Common myeloid progenitor, CD34-positive (primary cell): ENCODE results near the gene LCN10.
"Not testable (repeated sequence)": the region's sequence is repeated elsewhere in the genome, so short reads cannot be mapped to it uniquely, and the experiment has no call there.

Experiments used
- CTCF ChIA-PET: fragments of 350-600 bp; sonication (Branson Sonifier 250); formaldehyde crosslinking; loops from one replicate; lab custom pipeline; 2021; ENCODE audit warnings: antibody characterized with exemption; lab: Charles Lee
- POLR2A ChIA-PET: fragments of 350-600 bp; sonication (Branson Sonifier 250); formaldehyde crosslinking; loops from one replicate; lab custom pipeline; 2021; ENCODE audit warnings: antibody characterized with exemption; lab: Charles Lee
- DNase-seq, 3 donors: peaks; one replicate each; pipeline versions ENCODE4 v3.0.0 to v3.0.0-alpha.2; 2013
- H3K27ac ChIP-seq, 2 experiments: 1 replicate in 1 of 2; 2 replicates in 1 of 2; pipeline ENCODE4 v1.7.0; 2013; ENCODE audit warnings: inconsistent platforms in 2 of 2, low read length in 2 of 2, mild to moderate bottlenecking in 2 of 2, low read depth in 1 of 2, moderate library complexity in 1 of 2; ENCODE audit not compliant: severe bottlenecking in 2 of 2, insufficient read depth in 1 of 2, poor library complexity in 1 of 2
- H3K27me3 ChIP-seq, 5 experiments: replicated peaks in 2 of 5; 1 replicate in 3 of 5; 2 replicates in 2 of 5; pipeline versions ENCODE4 v1.6.1 to v1.7.0; 2013; ENCODE audit warnings: low read length in 4 of 5, mild to moderate bottlenecking in 2 of 5, moderate library complexity in 2 of 5, inconsistent platforms in 1 of 5; ENCODE audit not compliant: insufficient read depth in 5 of 5, control insufficient read depth in 4 of 5
- H3K36me3 ChIP-seq, 4 experiments: 1 replicate in 2 of 4; 2 replicates in 2 of 4; pipeline versions ENCODE4 v1.6.1 to v1.7.0; 2013; ENCODE audit warnings: low read length in 3 of 4, control low read depth in 1 of 4, mild to moderate bottlenecking in 1 of 4; ENCODE audit not compliant: control insufficient read depth in 4 of 4, insufficient read depth in 4 of 4
- H3K4me1 ChIP-seq, 4 experiments: 1 replicate in 3 of 4; 2 replicates in 1 of 4; pipeline versions ENCODE4 v1.6.1 to v1.7.1; 2013; ENCODE audit warnings: low read length in 3 of 4, mild to moderate bottlenecking in 3 of 4, control low read depth in 1 of 4, inconsistent platforms in 1 of 4, moderate library complexity in 1 of 4; ENCODE audit not compliant: control insufficient read depth in 4 of 4, insufficient read depth in 4 of 4; ENCODE audit errors: control extremely low read depth in 1 of 4
- H3K4me3 ChIP-seq, 7 experiments: 1 replicate in 4 of 7; 2 replicates in 3 of 7; pipeline versions ENCODE4 v1.5.1 to v1.7.0; 2013; ENCODE audit warnings: mild to moderate bottlenecking in 7 of 7, low read length in 6 of 7, moderate library complexity in 6 of 7, inconsistent platforms in 2 of 7, low read depth in 2 of 7, control low read depth in 1 of 7; ENCODE audit not compliant: insufficient read depth in 4 of 7, control insufficient read depth in 1 of 7; ENCODE audit errors: extremely low read depth in 1 of 7
- H3K9me3 ChIP-seq, 5 experiments: 1 replicate in 4 of 5; 2 replicates in 1 of 5; pipeline versions ENCODE4 v1.6.1 to v1.7.1; 2013; ENCODE audit warnings: low read length in 4 of 5, mild to moderate bottlenecking in 2 of 5, inconsistent platforms in 1 of 5, low read depth in 1 of 5, moderate library complexity in 1 of 5; ENCODE audit not compliant: control insufficient read depth in 4 of 5, insufficient read depth in 2 of 5; ENCODE audit errors: control extremely low read depth in 1 of 5
- WGBS: methylation state at CpG from one replicate; pipeline ENCODE4 v1.1.5; 2013; ENCODE audit not compliant: insufficient coverage; 5-methylcytosine and 5-hydroxymethylcytosine counted together

Gene LCN10

DNA sequence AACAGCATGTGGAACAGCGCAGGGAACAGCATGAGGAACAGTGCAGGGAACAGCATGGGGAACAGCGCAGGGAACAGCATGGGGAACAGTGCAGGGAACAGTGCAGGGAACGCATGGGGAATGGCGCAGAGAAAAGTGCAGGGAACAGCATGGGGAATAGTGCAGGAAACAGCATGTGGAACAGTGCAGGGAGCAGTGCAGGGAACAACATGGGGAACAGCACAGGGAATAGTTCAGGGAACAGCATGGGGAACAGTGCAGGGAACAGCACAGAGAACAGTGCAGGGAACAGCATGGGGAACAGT lies 13.3 kb upstream of the LCN10 start:
- WGBS, result 100% methylated on average over 4 of the region's 4 CpGs
- H3K4me3 ChIP-seq, result no peak overlapping the region
- peaks cover 0 to 17% (median 8%) of the 10 kb centered on the region in 4 experiments for H3K4me1 ChIP-seq
- H3K36me3 ChIP-seq, result no peaks in the 10 kb centered on the region
- no peak overlapping the region for H3K27ac ChIP-seq
- ChIA-PET POLR2A (no interaction called here), CTCF (interaction anchor here (0.9 to 3.2 kb wide), 3 partner anchors 10 to 27 kb away, joined by 3 to 11 read pairs (median 4); no protein-coding TSS in a partner anchor)
- peaks cover 1 to 25% (median 3%) of the 10 kb centered on the region in 5 experiments for H3K9me3 ChIP-seq
- DNase-seq, result no peak
- no peaks in the 10 kb centered on the region for H3K27me3 ChIP-seq

DNA sequence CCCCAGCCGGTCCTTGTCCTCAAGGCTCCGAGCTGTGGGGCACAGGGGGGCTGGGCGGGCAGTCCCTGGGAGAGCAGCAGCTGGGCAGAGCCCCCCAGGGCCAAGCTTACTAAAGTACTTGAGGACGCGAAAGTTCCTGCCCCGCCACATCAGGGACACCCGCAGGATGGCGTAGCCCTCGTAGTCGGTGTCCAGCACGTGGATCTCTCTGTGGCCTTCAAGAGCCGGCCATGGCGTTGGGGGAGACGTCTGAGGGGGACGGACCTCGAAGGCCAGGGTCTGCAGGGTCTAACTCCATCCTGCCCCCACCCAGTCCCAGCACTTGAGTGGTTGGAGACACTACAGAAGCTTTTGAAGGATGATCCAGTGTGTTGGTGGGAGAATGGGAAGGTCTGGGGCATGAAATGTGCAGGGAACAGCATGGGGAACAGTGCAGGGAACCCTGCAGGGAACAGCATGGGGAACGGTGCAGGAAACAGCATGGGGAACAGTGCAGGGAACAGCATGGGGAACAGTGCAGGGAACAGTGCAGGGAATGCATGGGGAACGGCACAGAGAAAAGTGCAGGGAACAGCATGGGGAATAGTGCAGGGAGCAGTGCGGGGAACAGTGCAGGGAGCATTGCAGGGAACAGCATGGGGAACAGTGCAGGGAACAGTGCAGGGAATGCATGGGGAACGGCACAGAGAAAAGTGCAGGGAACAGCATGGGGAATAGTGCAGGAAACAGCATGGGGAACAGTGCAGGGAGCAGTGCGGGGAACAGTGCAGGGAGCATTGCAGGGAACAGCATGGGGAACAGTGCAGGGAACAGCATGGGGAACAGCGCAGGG lies 12.8 kb upstream of the LCN10 start:
- peaks cover 0 to 18% (median 8%) of the 10 kb centered on the region in 4 experiments for H3K4me1 ChIP-seq
- WGBS, result 98% methylated on average over 22 of the region's 22 CpGs
- H3K9me3 ChIP-seq, result peaks cover 1 to 26% (median 3%) of the 10 kb centered on the region in 5 experiments
- H3K4me3 ChIP-seq, H3K36me3 ChIP-seq, H3K27me3 ChIP-seq, DNase-seq, POLR2A ChIA-PET, H3K27ac ChIP-seq: not testable (repeated sequence)
- CTCF ChIA-PET, result interaction anchor here (0.9 to 3.2 kb wide), 7 partner anchors 8 to 30 kb away, joined by 3 to 11 read pairs (median 3); no protein-coding TSS in a partner anchor

- Histone ChIP-seq H3K36me3 (no peaks in the 10 kb centered on the region), H3K9me3 (peaks cover 1 to 26% (median 3%) of the 10 kb centered on the region in 5 experiments), H3K27ac (no peak overlapping the region), H3K27me3 (no peaks in the 10 kb centered on the region), H3K4me3 (no peak overlapping the region), H3K4me1 (peaks cover 0 to 23% (median 10%) of the 10 kb centered on the region in 4 experiments)
- WGBS, result 92% methylated on average over 20 of the region's 24 CpGs
- ChIA-PET CTCF (interaction anchor here (0.9 to 3.2 kb wide), 8 partner anchors 9 to 31 kb away, joined by 3 to 11 read pairs (median 4); no protein-coding TSS in a partner anchor), POLR2A (interaction anchor here (1.0 kb wide), 1 partner anchor 26 kb away, joined by 6 read pairs; no protein-coding TSS in a partner anchor)
- DNase-seq, result no peak
These were observed 12.0 kb upstream of the LCN10 start for GRCh38 chr9:136754626-136755301.

- H3K4me1 ChIP-seq, result peaks cover 0 to 29% (median 16%) of the 10 kb centered on the region in 4 experiments
- H3K4me3 ChIP-seq, result no peak overlapping the region
- no peaks in the 10 kb centered on the region for H3K27me3 ChIP-seq
- no peak overlapping the region for H3K27ac ChIP-seq
- ChIA-PET POLR2A (interaction anchor here (1.0 kb wide), 1 partner anchor 26 kb away, joined by 6 read pairs; no protein-coding TSS in a partner anchor), CTCF (interaction anchor here (0.9 to 3.2 kb wide), 8 partner anchors 9 to 31 kb away, joined by 3 to 11 read pairs (median 4); no protein-coding TSS in a partner anchor)
- peak in 2 of 3 donors; percentile 74 to 85 for DNase-seq
- H3K9me3 ChIP-seq, result peaks cover 1 to 26% (median 3%) of the 10 kb centered on the region in 5 experiments
- WGBS, result 44% methylated on average over 12 of the region's 17 CpGs
- H3K36me3 ChIP-seq, result no peaks in the 10 kb centered on the region
These were observed 11.4 kb upstream of the LCN10 start for GRCh38 chr9:136754059-136754572.

DNA sequence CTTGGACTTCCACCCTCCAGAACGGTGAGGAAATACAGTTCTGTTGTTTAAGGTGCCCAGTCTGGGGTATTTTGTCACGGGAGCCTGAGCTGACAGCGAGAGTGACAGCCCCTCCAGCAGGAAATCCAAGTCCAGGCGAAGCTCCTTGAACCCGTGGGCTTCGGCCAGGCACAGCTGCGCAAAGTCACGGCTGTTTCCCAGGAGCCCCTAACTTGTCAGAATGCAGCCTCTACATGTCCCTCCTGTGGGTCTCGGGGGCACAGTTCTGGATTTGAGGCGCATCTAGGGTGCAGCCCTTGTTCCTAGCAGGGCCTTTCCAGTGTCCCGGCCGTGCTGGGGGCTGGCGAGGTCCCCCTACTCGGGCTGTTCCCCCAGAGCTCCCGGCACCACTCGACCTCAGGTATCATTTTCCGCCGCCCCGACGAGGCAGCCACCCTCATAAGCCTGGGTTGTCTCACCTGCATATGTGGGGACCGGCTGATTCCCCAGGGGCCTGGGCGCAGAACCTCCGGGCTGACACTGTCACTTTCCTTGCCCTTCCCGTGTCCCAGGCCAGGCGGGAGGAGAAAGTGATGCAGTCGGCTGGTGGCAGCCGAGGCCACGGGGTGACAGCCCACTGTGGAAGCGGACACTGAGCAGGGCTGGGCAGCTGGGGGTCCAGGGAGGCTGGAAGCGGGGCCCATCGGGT lies 10.8 kb upstream of the LCN10 start:
- no peaks in the 10 kb centered on the region for H3K27me3 ChIP-seq
- POLR2A ChIA-PET, result interaction anchor here (1.0 kb wide), 1 partner anchor 25 kb away, joined by 6 read pairs; no protein-coding TSS in a partner anchor
- DNase-seq, result no peak
- no peak overlapping the region for H3K4me3 ChIP-seq
- CTCF ChIA-PET, result interaction anchor here (1.0 to 3.2 kb wide), 4 partner anchors 10 to 25 kb away, joined by 4 to 11 read pairs (median 5); no protein-coding TSS in a partner anchor
- 93% methylated on average over 31 of the region's 31 CpGs for WGBS
- peaks cover 1 to 26% (median 3%) of the 10 kb centered on the region in 5 experiments for H3K9me3 ChIP-seq
- H3K27ac ChIP-seq, result no peak overlapping the region
- peaks cover 0 to 35% (median 22%) of the 10 kb centered on the region in 4 experiments for H3K4me1 ChIP-seq
- no peaks in the 10 kb centered on the region for H3K36me3 ChIP-seq

DNA sequence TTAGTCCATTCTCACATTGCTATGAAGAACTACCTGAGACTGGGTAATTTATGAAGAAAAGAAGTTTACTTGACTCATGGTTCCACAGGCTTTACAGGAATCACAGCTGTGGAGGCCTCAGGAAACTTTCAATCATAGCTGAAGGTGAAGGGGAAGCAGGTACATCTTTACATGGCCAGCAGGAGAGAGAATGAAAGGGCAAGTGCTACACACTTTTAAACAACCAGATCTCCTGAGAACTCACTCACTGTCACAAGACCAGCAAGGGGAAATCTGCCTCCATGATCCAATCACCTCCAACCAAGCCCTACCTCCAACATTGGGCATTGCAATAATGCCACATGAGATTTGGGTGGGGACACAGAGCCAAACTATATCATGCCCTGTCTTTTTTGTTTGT lies 9.1 kb upstream of the LCN10 start:
- Histone ChIP-seq H3K27ac (no peak overlapping the region), H3K9me3 (peaks cover 1 to 26% (median 3%) of the 10 kb centered on the region in 5 experiments), H3K36me3 (no peaks in the 10 kb centered on the region), H3K4me3 (no peak overlapping the region), H3K27me3 (no peaks in the 10 kb centered on the region), H3K4me1 (peaks cover 0 to 52% (median 31%) of the 10 kb centered on the region in 4 experiments)
- DNase-seq, result no peak
- ChIA-PET POLR2A (no interaction called here), CTCF (interaction anchor here (1.0 to 3.4 kb wide), 2 partner anchors 22 to 26 kb away, joined by 4 to 15 read pairs; no protein-coding TSS in a partner anchor)
